HG02759 (cell line): ENCODE results near the gene VSTM2L.

Source experiments
- ATAC-seq: cut with Tn5 transposase; IDR thresholded peaks from one replicate; pipeline ENCODE4 v1.9.1; 2021; ENCODE audit warnings: mild to moderate bottlenecking, moderate library complexity; ENCODE audit not compliant: unreplicated experiment

Gene VSTM2L

DNA sequence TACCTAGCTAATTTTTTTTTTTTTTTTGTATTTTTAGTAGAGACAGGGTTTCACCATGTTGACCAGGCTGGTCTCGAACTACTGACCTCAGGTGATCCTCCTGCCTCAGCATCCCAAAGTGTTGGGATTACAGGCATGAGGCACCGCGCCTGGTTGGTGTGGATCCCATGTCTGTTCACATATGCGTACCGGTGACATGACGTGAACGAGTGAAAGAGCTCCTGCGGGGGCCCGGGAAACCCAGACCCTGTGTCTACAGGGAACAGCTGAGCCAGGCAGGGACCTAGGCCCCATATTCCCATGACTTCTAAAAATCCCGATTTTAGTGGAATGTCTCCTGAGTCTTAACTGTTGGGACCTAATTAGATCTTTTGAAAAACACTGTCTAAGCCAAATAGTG lies 33.1 kb downstream of the VSTM2L start:
- no peak for ATAC-seq

- no peak for ATAC-seq
Observed at GRCh38 chr20:37936451-37936850, 33.5 kb downstream of the VSTM2L start.

DNA sequence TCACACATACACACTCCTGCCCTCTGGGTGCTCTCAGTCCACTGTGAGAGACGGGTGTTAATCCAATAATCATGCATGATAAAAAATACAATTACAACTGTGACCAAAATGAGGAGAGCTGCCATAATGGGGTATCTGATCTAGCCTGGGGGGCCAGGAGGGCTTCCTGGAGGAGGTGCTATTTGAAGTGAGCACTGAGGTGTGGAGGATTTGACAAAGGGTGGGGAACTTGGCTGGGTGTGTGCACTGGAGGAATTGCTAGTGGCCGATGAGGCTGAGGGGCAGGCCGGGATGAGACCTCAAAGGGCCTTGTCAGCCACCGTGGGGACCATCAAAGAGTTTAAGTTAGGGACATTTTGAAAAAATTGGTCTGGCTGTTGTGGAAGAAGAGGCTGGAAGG lies 34.8 kb downstream of the VSTM2L start:
- ATAC-seq = no peak

DNA sequence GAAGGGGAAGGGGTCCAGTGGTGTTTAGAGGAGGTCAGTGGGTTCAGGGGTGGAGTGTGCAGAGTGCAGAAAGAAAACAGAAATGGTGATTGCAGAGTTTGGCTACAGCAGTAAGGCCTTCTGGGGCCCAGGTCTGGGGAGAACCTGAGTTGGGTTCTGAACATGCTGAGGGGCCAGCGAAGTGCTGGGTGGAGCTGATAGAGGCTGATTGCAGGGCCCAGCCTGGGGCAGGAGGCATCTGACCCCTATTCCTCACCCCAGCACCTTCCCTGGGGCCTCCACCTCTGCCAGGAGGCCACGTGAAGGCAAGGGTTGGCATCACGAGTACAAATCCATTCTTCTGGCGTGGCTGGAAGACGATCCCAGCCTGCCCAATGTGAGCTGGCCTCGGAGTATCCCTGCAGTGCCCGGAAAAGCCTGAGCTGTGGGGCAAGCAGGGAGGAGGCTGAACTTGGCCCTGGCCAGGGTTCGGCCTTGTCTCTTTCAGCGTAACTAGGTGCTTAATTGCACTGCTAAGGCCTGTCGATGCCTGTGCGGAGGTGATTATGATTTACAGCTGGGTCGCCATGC lies 35.3 kb downstream of the VSTM2L start:
- ATAC-seq = no peak

- ATAC-seq = no peak
Observed at GRCh38 chr20:37938954-37939353, 36.0 kb downstream of the VSTM2L start.

GRCh38 chr20:37939701-37940560 lies 37.0 kb downstream of the VSTM2L start:
- no peak for ATAC-seq

- ATAC-seq = no peak
Observed at GRCh38 chr20:37940858-37941257, 37.9 kb downstream of the VSTM2L start.

DNA sequence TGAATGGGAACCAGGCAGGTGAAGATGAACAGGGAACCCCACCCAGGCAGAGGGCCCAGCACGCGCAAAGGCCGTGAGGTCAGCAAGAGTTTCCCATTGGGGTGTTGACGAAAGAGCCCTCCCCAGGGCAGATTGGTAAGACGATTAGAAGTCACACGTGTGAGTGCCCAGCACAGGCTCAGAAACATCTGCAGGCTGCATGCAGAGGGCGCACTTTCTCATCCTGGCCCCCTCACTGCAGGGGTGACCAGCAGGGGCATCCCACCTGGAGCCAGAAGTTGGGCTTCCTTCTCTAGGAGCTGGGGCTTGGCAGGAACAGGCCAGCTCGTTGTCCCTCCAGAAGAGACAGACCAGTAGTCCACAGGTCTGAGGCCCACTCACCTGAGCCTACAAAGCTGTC lies 38.4 kb downstream of the VSTM2L start:
- ATAC-seq = no peak

GRCh38 chr20:37941992-37942391 lies 39.1 kb downstream of the VSTM2L start:
- no peak for ATAC-seq

- no peak for ATAC-seq
Observed at GRCh38 chr20:37943033-37943432, 40.1 kb downstream of the VSTM2L start.

DNA sequence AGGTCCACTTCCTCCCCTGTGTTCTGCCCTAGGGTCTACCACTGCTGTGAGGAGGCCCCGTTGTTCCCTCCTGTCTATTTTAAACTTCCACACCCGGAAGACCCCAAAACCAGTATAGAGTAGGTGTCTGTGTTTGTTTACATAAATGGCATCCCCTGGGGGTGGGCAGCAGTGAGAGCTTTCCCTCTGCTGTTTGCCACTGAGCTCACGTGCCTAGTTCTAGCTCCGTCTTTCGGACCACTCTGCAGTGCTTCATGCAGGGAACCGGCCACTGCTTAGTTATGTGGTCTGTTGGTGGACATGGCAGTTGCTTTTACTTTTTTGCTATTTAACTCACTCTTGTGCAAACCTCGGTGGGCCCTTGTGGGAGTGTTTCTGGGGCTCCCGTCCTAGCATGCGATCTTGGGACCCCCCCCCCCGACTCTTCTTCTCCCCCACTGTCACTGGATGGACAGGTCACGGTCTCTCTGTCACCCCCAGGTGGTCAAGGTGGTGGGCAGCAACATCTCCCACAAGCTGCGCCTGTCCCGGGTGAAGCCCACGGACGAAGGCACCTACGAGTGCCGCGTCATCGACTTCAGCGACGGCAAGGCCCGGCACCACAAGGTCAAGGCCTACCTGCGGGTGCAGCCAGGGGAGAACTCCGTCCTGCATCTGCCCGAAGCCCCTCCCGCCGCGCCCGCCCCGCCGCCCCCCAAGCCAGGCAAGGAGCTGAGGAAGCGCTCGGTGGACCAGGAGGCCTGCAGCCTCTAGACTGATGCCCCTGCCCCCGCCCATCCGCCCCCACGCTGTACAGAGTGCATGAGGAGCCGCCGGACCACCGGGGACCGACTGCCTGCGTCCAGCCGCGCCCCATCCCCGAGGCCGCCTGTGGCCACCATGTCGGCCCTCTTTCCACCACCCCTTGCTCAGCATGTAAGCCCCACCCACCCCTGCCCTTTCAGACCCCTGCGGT lies 40.9 kb downstream of the VSTM2L start:
- ATAC-seq = no peak

- ATAC-seq = no peak
Observed at GRCh38 chr20:37944456-37944981, 41.6 kb downstream of the VSTM2L start.

GRCh38 chr20:37945091-37945547 lies 42.2 kb downstream of the VSTM2L start:
- ATAC-seq = no peak

DNA sequence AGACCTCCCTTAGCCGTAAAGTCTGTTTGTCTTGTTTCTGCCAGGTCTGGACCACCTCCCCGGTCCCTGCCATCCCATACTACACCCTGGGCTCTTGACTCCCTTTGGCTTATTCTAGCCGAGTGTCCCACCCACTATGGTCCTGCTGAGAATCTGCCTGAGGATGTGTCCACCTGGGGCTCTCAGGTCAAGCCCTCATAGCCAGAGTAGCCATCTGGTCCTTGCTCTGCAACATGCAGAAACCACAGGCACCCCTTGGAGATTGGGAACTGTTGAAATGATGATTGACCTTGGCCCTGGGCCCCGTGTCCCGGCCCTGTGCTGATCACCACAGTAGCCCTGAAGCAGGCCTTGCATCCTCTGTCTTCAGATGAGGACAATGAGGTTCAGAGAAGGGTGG lies 44.0 kb downstream of the VSTM2L start:
- no peak for ATAC-seq

DNA sequence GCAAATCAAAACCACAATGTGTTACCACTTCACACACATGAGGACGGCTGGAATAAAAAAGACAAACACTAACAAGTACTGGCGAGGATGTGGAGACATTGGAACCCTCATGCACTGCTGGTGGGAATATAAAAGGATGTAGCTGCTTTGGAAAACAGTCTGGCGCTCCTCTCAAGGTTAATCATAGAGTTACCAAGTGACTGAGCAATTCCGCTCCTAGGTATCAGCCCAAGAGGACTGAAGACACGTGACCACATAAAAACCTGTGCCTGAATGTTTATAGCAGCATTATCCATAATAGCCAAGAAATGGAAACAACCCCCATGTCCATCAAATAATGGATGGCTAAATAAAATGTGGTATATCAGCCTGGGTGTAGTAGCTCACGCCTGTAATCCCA lies 45.0 kb downstream of the VSTM2L start:
- no peak for ATAC-seq

DNA sequence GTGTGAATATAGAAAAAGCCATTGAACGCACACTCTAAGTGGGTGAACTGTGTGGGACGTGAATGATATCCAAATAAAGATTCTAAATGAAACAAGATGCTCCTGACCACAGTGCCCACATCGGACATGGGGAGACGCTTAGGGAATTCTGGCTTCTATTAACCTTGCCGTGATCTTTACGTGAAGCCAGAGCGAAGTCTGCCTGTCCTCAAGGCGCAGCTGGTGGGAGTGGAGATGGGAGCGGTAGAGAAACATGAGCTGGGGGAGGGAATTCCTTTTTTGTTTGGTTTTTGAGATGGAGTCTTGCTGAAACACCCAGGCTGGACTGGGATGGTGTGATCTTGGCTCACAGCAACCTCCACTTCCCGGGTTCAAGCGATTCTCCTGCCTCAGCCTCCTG lies 46.0 kb downstream of the VSTM2L start:
- no peak for ATAC-seq

GRCh38 chr20:37954190-37954589 lies 51.3 kb downstream of the VSTM2L start:
- no peak for ATAC-seq

DNA sequence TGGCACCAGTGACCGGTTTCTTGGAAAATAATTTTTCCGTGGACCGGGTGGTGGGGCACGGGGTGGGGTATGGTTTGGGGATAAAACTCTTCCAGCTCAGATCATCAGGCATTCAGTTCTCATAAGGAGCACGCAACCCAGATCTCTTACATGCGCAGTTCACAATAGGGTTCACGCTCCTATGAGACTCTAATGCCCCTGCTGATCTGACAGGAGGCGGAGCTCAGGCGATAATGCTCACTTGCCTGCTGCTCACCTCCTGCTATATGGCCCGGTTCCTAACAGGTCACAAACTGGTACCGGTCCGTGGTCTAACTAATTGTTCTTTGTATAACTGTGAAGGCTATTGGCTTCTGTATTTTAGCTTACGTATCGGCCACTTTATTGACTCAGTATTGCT lies 51.7 kb downstream of the VSTM2L start:
- ATAC-seq = no peak

DNA sequence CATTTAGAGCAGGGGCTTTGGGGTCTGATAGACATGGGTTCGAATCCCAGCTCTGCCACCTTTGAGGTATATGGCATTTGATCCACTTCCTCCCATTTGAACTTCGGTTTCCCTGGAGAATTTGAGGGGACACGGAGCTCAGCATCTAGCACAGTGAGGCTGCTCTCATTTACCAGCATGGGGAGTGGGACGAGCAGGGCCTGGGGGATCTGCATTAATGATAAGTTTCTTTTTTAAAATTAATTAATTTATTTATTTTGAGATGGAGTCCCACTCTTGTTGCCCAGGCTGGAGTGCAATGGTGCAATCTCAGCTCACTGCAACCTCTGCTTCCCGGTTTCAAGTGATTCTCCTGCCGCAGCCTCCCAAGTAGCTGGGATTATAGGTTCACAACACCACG lies 52.6 kb downstream of the VSTM2L start:
- ATAC-seq = no peak

- no peak for ATAC-seq
Observed at GRCh38 chr20:37956107-37956585, 53.2 kb downstream of the VSTM2L start.
